AG09309 (cell line): ENCODE results near the gene SMIM38.
"Not testable (repeated sequence)": the region's sequence is repeated elsewhere in the genome, so short reads cannot be mapped to it uniquely, and the experiment has no call there.

ENCODE experiments used
- DNase-seq: peaks from one replicate; pipeline ENCODE4 v3.0.0-alpha.2; 2010; ENCODE audit warnings: low read depth
- H3K4me3 ChIP-seq: 2 replicates; pipeline ENCODE4 v1.5.1; 2011; ENCODE audit warnings: mild to moderate bottlenecking, low read depth, low read length, moderate library complexity; ENCODE audit not compliant: control insufficient read depth
- TF ChIP-seq, protein P1 (sequence below): IDR thresholded peaks from 2 replicates; pipeline ENCODE4 v1.5.1; 2011; ENCODE audit warnings: mild to moderate bottlenecking, low read depth, low read length, inconsistent platforms; ENCODE audit not compliant: insufficient read depth, control insufficient read depth; ENCODE audit errors: missing control alignments

Gene SMIM38

GRCh38 chr11:69148377-69148762, 7.4 kb upstream of the SMIM38 start:
- TF ChIP-seq, protein P1, sequence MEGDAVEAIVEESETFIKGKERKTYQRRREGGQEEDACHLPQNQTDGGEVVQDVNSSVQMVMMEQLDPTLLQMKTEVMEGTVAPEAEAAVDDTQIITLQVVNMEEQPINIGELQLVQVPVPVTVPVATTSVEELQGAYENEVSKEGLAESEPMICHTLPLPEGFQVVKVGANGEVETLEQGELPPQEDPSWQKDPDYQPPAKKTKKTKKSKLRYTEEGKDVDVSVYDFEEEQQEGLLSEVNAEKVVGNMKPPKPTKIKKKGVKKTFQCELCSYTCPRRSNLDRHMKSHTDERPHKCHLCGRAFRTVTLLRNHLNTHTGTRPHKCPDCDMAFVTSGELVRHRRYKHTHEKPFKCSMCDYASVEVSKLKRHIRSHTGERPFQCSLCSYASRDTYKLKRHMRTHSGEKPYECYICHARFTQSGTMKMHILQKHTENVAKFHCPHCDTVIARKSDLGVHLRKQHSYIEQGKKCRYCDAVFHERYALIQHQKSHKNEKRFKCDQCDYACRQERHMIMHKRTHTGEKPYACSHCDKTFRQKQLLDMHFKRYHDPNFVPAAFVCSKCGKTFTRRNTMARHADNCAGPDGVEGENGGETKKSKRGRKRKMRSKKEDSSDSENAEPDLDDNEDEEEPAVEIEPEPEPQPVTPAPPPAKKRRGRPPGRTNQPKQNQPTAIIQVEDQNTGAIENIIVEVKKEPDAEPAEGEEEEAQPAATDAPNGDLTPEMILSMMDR: no peak
- DNase-seq: no peak
- no peak overlapping the region for H3K4me3 ChIP-seq

- no peak overlapping the region for H3K4me3 ChIP-seq
- no peak for DNase-seq
- TF ChIP-seq, protein P1: no peak
These were observed 6.9 kb upstream of the SMIM38 start for GRCh38 chr11:69148806-69149205.

- DNase-seq, H3K4me3 ChIP-seq: not testable (repeated sequence)
These were observed 6.2 kb upstream of the SMIM38 start for GRCh38 chr11:69149338-69150045.

DNA sequence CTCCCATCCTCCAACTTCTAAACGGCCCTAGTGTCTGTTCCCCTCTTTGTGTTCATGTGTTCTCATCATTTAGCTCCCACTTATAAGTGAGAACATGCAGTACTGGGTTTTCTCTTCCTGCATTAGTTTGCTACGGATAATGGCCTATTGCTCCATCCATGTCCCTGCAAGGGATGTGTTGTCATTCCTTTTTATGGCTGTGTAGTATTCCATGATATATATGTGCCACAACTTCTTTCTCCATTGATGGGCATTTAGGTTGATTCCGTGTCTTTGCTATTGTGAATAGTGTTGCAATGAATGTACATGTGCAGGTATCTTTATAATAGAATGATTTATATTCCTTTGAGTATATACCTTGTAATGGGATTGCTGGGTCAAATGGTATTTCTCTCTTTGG, 5.6 kb upstream of the SMIM38 start:
- TF ChIP-seq, protein P1: no peak
- H3K4me3 ChIP-seq: no peak overlapping the region
- no peak for DNase-seq

- DNase-seq: no peak
- H3K4me3 ChIP-seq: no peak overlapping the region
- TF ChIP-seq, protein P1: no peak
These were observed 3.9 kb upstream of the SMIM38 start for GRCh38 chr11:69151836-69152235.

- TF ChIP-seq, protein P1: no peak
- no peak for DNase-seq
- H3K4me3 ChIP-seq: no peak overlapping the region
These were observed 2.9 kb upstream of the SMIM38 start for GRCh38 chr11:69152733-69153421.

- TF ChIP-seq, protein P1: no peak
- H3K4me3 ChIP-seq: no peak overlapping the region
- DNase-seq: no peak
These were observed 2.1 kb upstream of the SMIM38 start for GRCh38 chr11:69153661-69154060.
